Neuron (in vitro differentiated cells): Measurements from ENCODE around the gene HES6.

ENCODE experiments used
- H2AFZ ChIP-seq: one replicate; pipeline ENCODE4 v1.6.1; 2013; ENCODE audit warnings: low read depth, mild to moderate bottlenecking, inconsistent platforms, low read length, moderate library complexity
- H3K27me3 ChIP-seq: one replicate; pipeline ENCODE4 v1.6.1; 2013; ENCODE audit warnings: low read length; ENCODE audit not compliant: insufficient read depth
- H3K36me3 ChIP-seq: one replicate; pipeline ENCODE4 v1.6.1; 2013; ENCODE audit warnings: low read length; ENCODE audit not compliant: insufficient read depth
- H3K4me1 ChIP-seq: one replicate; pipeline ENCODE4 v1.6.1; 2013; ENCODE audit warnings: low read length; ENCODE audit not compliant: insufficient read depth
- H3K4me3 ChIP-seq: 2 replicates; pipeline ENCODE4 v1.5.1; 2013; ENCODE audit warnings: mild to moderate bottlenecking, low read length, moderate library complexity
- H3K9me3 ChIP-seq: one replicate; pipeline ENCODE4 v1.6.1; 2013; ENCODE audit warnings: low read length

HES6 gene

GRCh38 chr2:238203973-238204683 is 35.7 kb downstream of the HES6 start:
- peaks cover 23% of the 10 kb centered on the region for H3K27me3 ChIP-seq

GRCh38 chr2:238203094-238203972 is 36.5 kb downstream of the HES6 start, which contains the start of gene ILKAP:
TSS of gene ILKAP (minus strand) at chr2:238203695. CDS start at chr2:238203553, 142 bp downstream.
- Histone ChIP-seq H3K4me3 (peak within 1 kb of the TSS; percentile 86), H3K27me3 (peaks cover 18% of the 10 kb centered on the region), H3K9me3 (peaks cover 4% of the 10 kb centered on the region), H3K36me3 (no peaks in the 10 kb centered on the region), H3K4me1 (peaks cover 11% of the 10 kb centered on the region), H2AFZ (peak within 1 kb of the TSS; percentile 81)

More at GRCh38 chr2:238203973-238204683, 35.7 kb downstream of the HES6 start:
- H3K36me3 ChIP-seq, result no peaks in the 10 kb centered on the region
- peak overlapping the region; percentile 81 for H2AFZ ChIP-seq
- H3K9me3 ChIP-seq, result peaks cover 4% of the 10 kb centered on the region
- peaks cover 11% of the 10 kb centered on the region for H3K4me1 ChIP-seq
- peak overlapping the region; percentile 43 for H3K4me3 ChIP-seq

- H3K9me3 ChIP-seq, result peaks cover 4% of the 10 kb centered on the region
- H3K4me3 ChIP-seq, result peak overlapping the region; percentile 86
- peaks cover 12% of the 10 kb centered on the region for H3K27me3 ChIP-seq
- H2AFZ ChIP-seq, result peak overlapping the region; percentile 48
- no peaks in the 10 kb centered on the region for H3K36me3 ChIP-seq
- H3K4me1 ChIP-seq, result peaks cover 11% of the 10 kb centered on the region
Observed at GRCh38 chr2:238202326-238203093, 37.3 kb downstream of the HES6 start.

- Histone ChIP-seq H3K36me3 (peaks cover 76% of the 10 kb centered on the region), H2AFZ (no peak overlapping the region), H3K27me3 (no peaks in the 10 kb centered on the region), H3K9me3 (no peaks in the 10 kb centered on the region), H3K4me1 (no peaks in the 10 kb centered on the region), H3K4me3 (no peak overlapping the region)
Observed at GRCh38 chr2:238190445-238190844, 49.4 kb downstream of the HES6 start.
